Non-pigmented ciliary epithelial cell (primary cell): ENCODE measurements around the gene LRRC7.
"Not testable (repeated sequence)": the region's sequence is repeated elsewhere in the genome, so short reads cannot be mapped to it uniquely, and the experiment has no call there.

Source experiments
- DNase-seq: peaks from one replicate; pipeline ENCODE4 v3.0.0-alpha.2; 2010; ENCODE audit warnings: low read depth

Gene LRRC7

GRCh38 chr1:69888016-69888415, 320.3 kb downstream of the LRRC7 start:
- not testable (repeated sequence) for DNase-seq

GRCh38 chr1:69888657-69889056, 320.9 kb downstream of the LRRC7 start:
- DNase-seq: no peak

GRCh38 chr1:69898403-69898947, 330.8 kb downstream of the LRRC7 start:
- no peak for DNase-seq

- DNase-seq: peak; percentile 70
Measured at GRCh38 chr1:69911301-69911801, 343.6 kb downstream of the LRRC7 start.

- DNase-seq: no peak
Measured at GRCh38 chr1:69913977-69914376, 346.3 kb downstream of the LRRC7 start.

- DNase-seq: no peak
Measured at GRCh38 chr1:69914976-69915765, 347.4 kb downstream of the LRRC7 start.

GRCh38 chr1:69919129-69919921, 351.6 kb downstream of the LRRC7 start:
- DNase-seq: no peak

- no peak for DNase-seq
Measured at GRCh38 chr1:69919922-69920273, 352.2 kb downstream of the LRRC7 start.

- no peak for DNase-seq
Measured at GRCh38 chr1:69920426-69920825, 352.7 kb downstream of the LRRC7 start.

- DNase-seq: no peak
Measured at GRCh38 chr1:69921486-69921885, 353.8 kb downstream of the LRRC7 start.

GRCh38 chr1:69928234-69928633, 360.5 kb downstream of the LRRC7 start:
- DNase-seq: not testable (repeated sequence)

GRCh38 chr1:69929308-69930057, 361.8 kb downstream of the LRRC7 start:
- no peak for DNase-seq

GRCh38 chr1:69930396-69930795, 362.7 kb downstream of the LRRC7 start:
- DNase-seq: no peak

GRCh38 chr1:69932760-69933159, 365.0 kb downstream of the LRRC7 start:
- no peak for DNase-seq

GRCh38 chr1:69940231-69940630, 372.5 kb downstream of the LRRC7 start:
- no peak for DNase-seq

GRCh38 chr1:69940816-69941215, 373.1 kb downstream of the LRRC7 start:
- no peak for DNase-seq

GRCh38 chr1:69943030-69943429, 375.3 kb downstream of the LRRC7 start:
- no peak for DNase-seq

GRCh38 chr1:69946935-69947334, 379.2 kb downstream of the LRRC7 start:
- no peak for DNase-seq

- DNase-seq: no peak
Measured at GRCh38 chr1:69947837-69948236, 380.1 kb downstream of the LRRC7 start.

- DNase-seq: no peak
Measured at GRCh38 chr1:69952676-69953075, 385.0 kb downstream of the LRRC7 start.

- DNase-seq: not testable (repeated sequence)
Measured at GRCh38 chr1:69962452-69962851, 394.7 kb downstream of the LRRC7 start.

- DNase-seq: no peak
Measured at GRCh38 chr1:69967245-69967766, 399.6 kb downstream of the LRRC7 start.
